IMR-90 (cell line): ENCODE results near the gene ASB6. TPM values are rescaled to one million over a fixed set of nuclear protein-coding genes. Genes with fewer than 3 reads are reported as not detected.

Experiments
- ATAC-seq: fragments of 200-7000 bp; cut with Tn5 transposase; 2 replicates; pipeline ENCODE4 v1.9.1; 2020; ENCODE audit warnings: low read depth, mild to moderate bottlenecking, moderate library complexity
- BruUV-seq: library from RNA; stranded (reverse); fragments of 400-500 nt; replicated peaks from 2 replicates; lab custom pipeline; 2021; lab: Mats Ljungman, UMichigan
- CTCF ChIA-PET: fragments of 300-600 bp; formaldehyde crosslinking; extraction: SDS; loops from one replicate; lab custom pipeline; 2021; ENCODE audit warnings: antibody characterized with exemption; lab: Yijun Ruan, JAX
- POLR2A ChIA-PET: fragments of 300-600 bp; sonication (Branson Sonifier 250); formaldehyde crosslinking; loops from one replicate; lab custom pipeline; 2022; ENCODE audit warnings: antibody characterized with exemption; ENCODE audit not compliant: unreplicated experiment; lab: Charles Lee
- DNase-seq: peaks from one replicate; pipeline ENCODE4 v3.0.0; 2013
- H2AFZ ChIP-seq: replicated peaks from 2 replicates; pipeline ENCODE3; 2013; ENCODE audit warnings: low read length, mild to moderate bottlenecking; ENCODE audit not compliant: poor library complexity
- H2AK5ac ChIP-seq: 2 replicates; pipeline ENCODE4 v1.6.1; 2013; ENCODE audit warnings: low read depth, low read length, inconsistent platforms
- H2AK9ac ChIP-seq: replicated peaks from 2 replicates; pipeline ENCODE3; 2013; ENCODE audit warnings: mild to moderate bottlenecking, low read depth, low read length, moderate library complexity; ENCODE audit not compliant: poor library complexity
- H2BK120ac ChIP-seq: 2 replicates; pipeline ENCODE4 v1.6.1; 2013; ENCODE audit warnings: low read depth, low read length, inconsistent platforms
- H2BK15ac ChIP-seq: 3 replicates; pipeline ENCODE4 v1.6.1; 2013; ENCODE audit warnings: low read depth, low read length, inconsistent platforms
- H2BK20ac ChIP-seq: 2 replicates; pipeline ENCODE4 v1.6.1; 2013; ENCODE audit warnings: low read depth, mild to moderate bottlenecking, inconsistent platforms, low read length, moderate library complexity
- H2BK5ac ChIP-seq: 2 replicates; pipeline ENCODE4 v1.6.1; 2013; ENCODE audit warnings: mild to moderate bottlenecking, low read depth, low read length, inconsistent platforms; ENCODE audit not compliant: poor library complexity, severe bottlenecking
- H3K14ac ChIP-seq: replicated peaks from 2 replicates; pipeline ENCODE4 v1.6.1; 2013; ENCODE audit warnings: low read depth, low read length, inconsistent platforms
- H3K18ac ChIP-seq: 2 replicates; pipeline ENCODE4 v1.6.1; 2013; ENCODE audit warnings: low read depth, low read length, control low read depth
- H3K23ac ChIP-seq: 2 replicates; pipeline ENCODE4 v1.6.1; 2013; ENCODE audit warnings: low read depth, low read length, inconsistent platforms
- H3K27ac ChIP-seq: 2 replicates; pipeline ENCODE4 v1.5.1; 2013; ENCODE audit warnings: mild to moderate bottlenecking, control low read depth, low read length; ENCODE audit not compliant: insufficient read depth
- H3K27me3 ChIP-seq: 2 replicates; pipeline ENCODE4 v1.6.1; 2013; ENCODE audit warnings: low read length; ENCODE audit not compliant: control insufficient read depth, insufficient read depth
- H3K36me3 ChIP-seq: 2 replicates; pipeline ENCODE4 v1.6.1; 2013; ENCODE audit warnings: low read length, mixed read lengths; ENCODE audit not compliant: control insufficient read depth, insufficient read depth
- H3K4ac ChIP-seq: 2 replicates; pipeline ENCODE4 v1.6.1; 2013; ENCODE audit warnings: low read depth, low read length, inconsistent platforms
- H3K4me1 ChIP-seq: 2 replicates; pipeline ENCODE4 v1.6.1; 2013; ENCODE audit warnings: low read length, mixed read lengths; ENCODE audit not compliant: control insufficient read depth, insufficient read depth
- H3K4me2 ChIP-seq: 2 replicates; pipeline ENCODE4 v1.6.1; 2013; ENCODE audit warnings: low read depth, mild to moderate bottlenecking, control low read depth, low read length, moderate library complexity
- H3K4me3 ChIP-seq: 2 replicates; pipeline ENCODE4 v1.5.1; 2013; ENCODE audit warnings: low read depth, mild to moderate bottlenecking, control low read depth, low read length, moderate library complexity; ENCODE audit not compliant: insufficient read depth
- H3K56ac ChIP-seq: 2 replicates; pipeline ENCODE4 v1.6.1; 2013; ENCODE audit warnings: low read length, inconsistent platforms; ENCODE audit not compliant: insufficient read depth; ENCODE audit errors: extremely low read depth
- H3K79me1 ChIP-seq, 2 experiments: 2 replicates each; pipeline ENCODE4 v1.6.1; 2013; ENCODE audit warnings: low read length in 2 of 2, inconsistent platforms in 1 of 2, low read depth in 1 of 2
- H3K9ac ChIP-seq: 2 replicates; pipeline ENCODE4 v1.6.1; 2013; ENCODE audit warnings: low read depth, low read length, control low read depth
- H3K9me1 ChIP-seq: 2 replicates; pipeline ENCODE4 v1.6.1; 2013; ENCODE audit warnings: low read length, inconsistent platforms; ENCODE audit not compliant: insufficient read depth
- H3K9me3 ChIP-seq: 2 replicates; pipeline ENCODE4 v1.6.1; 2013; ENCODE audit warnings: low read length; ENCODE audit not compliant: control insufficient read depth, insufficient read depth
- H4K20me1 ChIP-seq: 2 replicates; pipeline ENCODE4 v1.6.1; 2013; ENCODE audit warnings: low read length, inconsistent platforms; ENCODE audit not compliant: insufficient read depth
- H4K5ac ChIP-seq: 2 replicates; pipeline ENCODE4 v1.6.1; 2013; ENCODE audit warnings: mild to moderate bottlenecking, low read depth, low read length, control low read depth
- H4K8ac ChIP-seq, 2 experiments: 2 replicates each; pipeline ENCODE4 v1.6.1; 2013; ENCODE audit warnings: low read depth in 2 of 2, low read length in 2 of 2, control low read depth in 1 of 2, inconsistent platforms in 1 of 2
- H4K91ac ChIP-seq: 2 replicates; pipeline ENCODE4 v1.6.1; 2013; ENCODE audit warnings: low read depth, low read length, inconsistent platforms; ENCODE audit not compliant: insufficient read depth
- BHLHE40 ChIP-seq: fragments of 150-350 bp; IDR thresholded peaks from 2 replicates; pipeline ENCODE4 v1.6.1; 2016; ENCODE audit warnings: mild to moderate bottlenecking, low read depth, low read length
- CHD1 ChIP-seq: IDR thresholded peaks from 2 replicates; pipeline ENCODE4 v1.6.1; 2012; ENCODE audit warnings: low read depth, low read length, improper control_type of control experiment
- FOS ChIP-seq: fragments of 150-350 bp; IDR thresholded peaks from 2 replicates; pipeline ENCODE4 v1.6.1; 2016; ENCODE audit warnings: low read depth, low read length
- MAFK ChIP-seq: IDR thresholded peaks from 2 replicates; pipeline ENCODE4 v1.6.1; 2012; ENCODE audit warnings: low read depth, low read length, improper control_type of control experiment
- MAZ ChIP-seq: IDR thresholded peaks from 2 replicates; pipeline ENCODE4 v1.6.1; 2012; ENCODE audit warnings: low read depth, mild to moderate bottlenecking, low read length, improper control_type of control experiment, moderate library complexity, borderline replicate concordance
- MXI1 ChIP-seq: IDR thresholded peaks from 2 replicates; pipeline ENCODE4 v1.6.1; 2012; ENCODE audit warnings: low read depth, mild to moderate bottlenecking, low read length, moderate library complexity, borderline replicate concordance
- NFE2L2 ChIP-seq: fragments of 150-350 bp; IDR thresholded peaks from 2 replicates; pipeline ENCODE4 v1.6.1; 2016; ENCODE audit warnings: low read depth, mild to moderate bottlenecking, low read length
- RAD21 ChIP-seq: IDR thresholded peaks from 2 replicates; pipeline ENCODE4 v1.6.1; 2012; ENCODE audit warnings: low read length, improper control_type of control experiment
- SMC3 ChIP-seq: fragments of 150-350 bp; IDR thresholded peaks from 2 replicates; pipeline ENCODE4 v1.6.1; 2016; ENCODE audit warnings: low read depth, mild to moderate bottlenecking, antibody characterized with exemption, low read length, moderate library complexity
- WGBS, 2 experiments: methylation state at CpG; one replicate each; pipeline versions ENCODE4 v1.1.5 to v1.1.7; 2013; ENCODE audit warnings: missing lambda C conversion rate in 2 of 2; ENCODE audit not compliant: insufficient read length in 1 of 2; ENCODE audit errors: extremely low coverage in 2 of 2; 5-methylcytosine and 5-hydroxymethylcytosine counted together
- dilution Hi-C: fragments of 300-500 bp; cut with HindIII; formaldehyde crosslinking; loops from one replicate; pipeline ENCODE4 v1.14.3; 2018; ENCODE audit warnings: low sequenced_read_pairs; ENCODE audit not compliant: unreplicated experiment
- in situ Hi-C: fragments of 300-500 bp; cut with MboI; formaldehyde crosslinking; loops from 3 replicates; pipeline ENCODE4 v1.14.3; 2019; ENCODE audit warnings: low sequenced_read_pairs, inconsistent platforms, mixed read lengths
- intact Hi-C: fragments of 100-400 bp; cut with micrococcal nuclease; formaldehyde crosslinking; loops from 2 replicates; pipeline ENCODE4 v1.10.0; 2022
- polyA plus RNA-seq, 3 experiments: library from polyadenylated mRNA; depleted of rRNA; stranded (reverse); fragments of >200 nt; gene quantifications; 2 replicates each; pipeline ENCODE4 v1.2.3, GENCODE V29; 2012; ENCODE audit warnings: low replicate concordance in 1 of 3
- total RNA-seq: library from RNA; depleted of rRNA; stranded (reverse); fragments of >200 nt; gene quantifications from 2 replicates; pipeline ENCODE4 v1.2.3, GENCODE V29; 2012
- TF ChIP-seq, protein P1 (sequence below): conservative IDR thresholded peaks from 2 replicates; pipeline ENCODE4 v1.5.1; 2012; ENCODE audit warnings: mild to moderate bottlenecking, low read depth, low read length, improper control_type of control experiment
- TF ChIP-seq, protein P2 (sequence below): fragments of 150-350 bp; IDR thresholded peaks from 2 replicates; pipeline ENCODE4 v1.6.1; 2016; ENCODE audit warnings: low read depth, mild to moderate bottlenecking, low read length, moderate library complexity, borderline replicate concordance

The ASB6 gene
- total and polyA plus RNA-seq, 2 of the 4 experiments (the other 2 are of a cell fraction) = 9.7 to 28.9 TPM

DNA sequence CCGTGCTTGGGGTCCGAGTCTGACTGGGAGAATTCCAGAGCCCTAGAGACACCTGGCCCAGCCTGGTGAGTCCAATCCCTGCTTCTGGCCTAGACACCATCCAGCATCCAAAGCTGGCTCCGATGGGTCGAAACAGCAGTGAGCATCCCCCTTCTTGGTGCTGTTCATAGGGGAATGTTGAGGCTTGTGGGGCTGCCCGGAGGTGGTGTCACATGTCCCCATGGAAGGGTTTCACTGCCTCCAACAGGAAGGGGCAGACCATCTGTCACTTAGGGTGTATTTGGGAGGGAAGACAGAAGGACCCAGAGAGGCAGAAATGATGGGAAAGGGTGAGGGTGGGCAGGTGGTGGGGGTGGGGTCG, 34.9 kb downstream of the ASB6 start:
- H3K56ac ChIP-seq = peak overlapping the region; percentile 18; the same call in 1 of the 2 replicates
- DNase-seq (no peak), ATAC-seq (no peak)
- H3K14ac ChIP-seq = peak overlapping the region; percentile 10; the same call in 1 of the 2 replicates
- H3K4me3 ChIP-seq = no peak overlapping the region
- H4K5ac ChIP-seq = peak overlapping the region; percentile 82
- H4K20me1 ChIP-seq = no peaks in the 10 kb centered on the region
- H3K9me3 ChIP-seq = no peaks in the 10 kb centered on the region
- intact Hi-C loops = no loop called here
- H2AFZ ChIP-seq = peak overlapping the region; percentile 88
- no peak overlapping the region; the same call in 1 of the 2 replicates for H3K27ac ChIP-seq
- peak overlapping the region; percentile 80 for H2AK9ac ChIP-seq
- H2BK120ac ChIP-seq = peak overlapping the region; percentile 67
- H3K9me1 ChIP-seq = peaks cover 7% of the 10 kb centered on the region
- 100% methylated on average over 2 of the region's 6 CpGs; no CpG with 5 or more reads in 1 of the 2 experiments for WGBS, 2 experiments
- peak overlapping the region; percentile 21 to 92; a peak in 3 of 4 replicates for H4K8ac ChIP-seq
- no TSS peak for BruUV-seq
- in situ Hi-C loops = loop anchor here (10.0 kb wide), 1 partner anchor 272 kb away; no protein-coding TSS in a partner anchor
- H2AK5ac ChIP-seq = peak overlapping the region; percentile 92
- peak overlapping the region; percentile 45; the same call in 1 of the 2 replicates for H2BK20ac ChIP-seq
- no peaks in the 10 kb centered on the region for H3K36me3 ChIP-seq
- dilution Hi-C loops = no loop called here
- H3K79me1 ChIP-seq = peaks cover 0 to 9% of the 10 kb centered on the region in 2 experiments; a peak in 2 of 4 replicates
- H3K4me2 ChIP-seq = no peak overlapping the region
- no peaks in the 10 kb centered on the region for H3K27me3 ChIP-seq
- H3K4ac ChIP-seq = peak overlapping the region; percentile 34
- H3K9ac ChIP-seq = no peak overlapping the region
- H2BK5ac ChIP-seq = peak overlapping the region; percentile 71
- ChIA-PET CTCF (interaction anchor here (1.1 kb wide), 1 partner anchor 468 kb away, joined by 4 read pairs; no protein-coding TSS in a partner anchor), POLR2A (no interaction called here)
- no peak overlapping the region for H3K23ac ChIP-seq
- no peak overlapping the region for H3K18ac ChIP-seq
- peak overlapping the region; percentile 50; the same call in 2 of the 3 replicates for H2BK15ac ChIP-seq
- peak overlapping the region; percentile 74 for H4K91ac ChIP-seq
- TF ChIP-seq FOS (no peak), SMC3 (no peak), MAFK (no peak), MXI1 (no peak), NFE2L2 (no peak), BHLHE40 (no peak), RAD21 (no peak), CHD1 (no peak), MAZ (no peak)
- TF ChIP-seq, protein P1, sequence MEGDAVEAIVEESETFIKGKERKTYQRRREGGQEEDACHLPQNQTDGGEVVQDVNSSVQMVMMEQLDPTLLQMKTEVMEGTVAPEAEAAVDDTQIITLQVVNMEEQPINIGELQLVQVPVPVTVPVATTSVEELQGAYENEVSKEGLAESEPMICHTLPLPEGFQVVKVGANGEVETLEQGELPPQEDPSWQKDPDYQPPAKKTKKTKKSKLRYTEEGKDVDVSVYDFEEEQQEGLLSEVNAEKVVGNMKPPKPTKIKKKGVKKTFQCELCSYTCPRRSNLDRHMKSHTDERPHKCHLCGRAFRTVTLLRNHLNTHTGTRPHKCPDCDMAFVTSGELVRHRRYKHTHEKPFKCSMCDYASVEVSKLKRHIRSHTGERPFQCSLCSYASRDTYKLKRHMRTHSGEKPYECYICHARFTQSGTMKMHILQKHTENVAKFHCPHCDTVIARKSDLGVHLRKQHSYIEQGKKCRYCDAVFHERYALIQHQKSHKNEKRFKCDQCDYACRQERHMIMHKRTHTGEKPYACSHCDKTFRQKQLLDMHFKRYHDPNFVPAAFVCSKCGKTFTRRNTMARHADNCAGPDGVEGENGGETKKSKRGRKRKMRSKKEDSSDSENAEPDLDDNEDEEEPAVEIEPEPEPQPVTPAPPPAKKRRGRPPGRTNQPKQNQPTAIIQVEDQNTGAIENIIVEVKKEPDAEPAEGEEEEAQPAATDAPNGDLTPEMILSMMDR = no peak
- TF ChIP-seq, protein P2, sequence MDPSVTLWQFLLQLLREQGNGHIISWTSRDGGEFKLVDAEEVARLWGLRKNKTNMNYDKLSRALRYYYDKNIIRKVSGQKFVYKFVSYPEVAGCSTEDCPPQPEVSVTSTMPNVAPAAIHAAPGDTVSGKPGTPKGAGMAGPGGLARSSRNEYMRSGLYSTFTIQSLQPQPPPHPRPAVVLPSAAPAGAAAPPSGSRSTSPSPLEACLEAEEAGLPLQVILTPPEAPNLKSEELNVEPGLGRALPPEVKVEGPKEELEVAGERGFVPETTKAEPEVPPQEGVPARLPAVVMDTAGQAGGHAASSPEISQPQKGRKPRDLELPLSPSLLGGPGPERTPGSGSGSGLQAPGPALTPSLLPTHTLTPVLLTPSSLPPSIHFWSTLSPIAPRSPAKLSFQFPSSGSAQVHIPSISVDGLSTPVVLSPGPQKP = no peak
- H3K4me1 ChIP-seq = peaks cover 17% of the 10 kb centered on the region
